ENCODE results near the gene PRICKLE3.

Gene PRICKLE3

DNA sequence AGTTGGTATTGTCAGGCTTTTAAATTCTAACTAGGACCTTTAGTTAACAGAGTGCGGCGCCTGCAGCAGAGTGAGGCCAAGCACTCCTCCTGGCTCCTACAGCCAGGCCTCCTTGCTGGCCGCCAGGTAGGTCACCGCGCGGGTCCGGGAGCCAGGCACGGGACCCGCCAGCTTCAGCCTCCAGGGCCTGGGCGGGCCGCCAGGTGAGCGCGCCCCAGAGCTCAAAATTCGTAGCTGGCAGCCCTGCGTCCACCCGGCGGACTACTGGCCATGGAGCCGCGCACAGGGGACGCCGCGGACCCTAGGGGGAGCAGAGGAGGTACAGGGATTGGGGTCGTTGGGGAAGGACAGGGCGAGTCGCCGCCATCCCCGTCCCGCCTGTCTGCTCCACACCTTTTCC lies 23.6 kb downstream of the PRICKLE3 start, which contains the start of gene MAGIX:
TSS of gene MAGIX (plus strand) at position 139 of the 400 bp plus-strand sequence. CDS start at position 271, 132 bp downstream.
- Histone ChIP-seq H3K36me3 (ENCODE audit: insufficient read depth, low read length) (no peaks in the 10 kb centered on the region), H3F3A (ENCODE audit: low read depth) (peaks cover 6% of the 10 kb centered on the region; the same call in 1 of the 2 replicates), H3K4me2 (ENCODE audit: low read depth, low read length, poor library complexity, severe bottlenecking) (peak within 1 kb of the TSS; percentile 74), H3K9me3 (ENCODE audit: insufficient read depth, low read depth, low read length) (no peaks in the 10 kb centered on the region), H3K9me2 (replicated peaks; ENCODE audit: low read depth, low read length) (no peaks in the 10 kb centered on the region), H3K9ac (ENCODE audit: low read depth, low read length, poor library complexity, severe bottlenecking) (peak within 1 kb of the TSS; percentile 79), H3K79me2 (ENCODE audit: insufficient read depth, low read length) (no peaks in the 10 kb centered on the region), H3K4me3 (ENCODE audit: low read length, poor library complexity, severe bottlenecking) (peak within 1 kb of the TSS; percentile 70), H2AFZ (ENCODE audit: low read length) (peak within 1 kb of the TSS; percentile 64; the same call in 1 of the 2 replicates), H4K20me1 (ENCODE audit: insufficient read depth, low read length, poor library complexity, severe bottlenecking) (no peaks in the 10 kb centered on the region), H3K27me3 (ENCODE audit: insufficient read depth, low read length, poor library complexity, severe bottlenecking) (no peaks in the 10 kb centered on the region), H3K4me1 (ENCODE audit: insufficient read depth, low read length, poor library complexity, severe bottlenecking) (peaks cover 18% of the 10 kb centered on the region)
- no peak for TF ChIP-seq EZH2phosphoT487 (IDR thresholded peaks at IDR 0.05; ENCODE audit: borderline replicate concordance)
- TF ChIP-seq, protein P1, sequence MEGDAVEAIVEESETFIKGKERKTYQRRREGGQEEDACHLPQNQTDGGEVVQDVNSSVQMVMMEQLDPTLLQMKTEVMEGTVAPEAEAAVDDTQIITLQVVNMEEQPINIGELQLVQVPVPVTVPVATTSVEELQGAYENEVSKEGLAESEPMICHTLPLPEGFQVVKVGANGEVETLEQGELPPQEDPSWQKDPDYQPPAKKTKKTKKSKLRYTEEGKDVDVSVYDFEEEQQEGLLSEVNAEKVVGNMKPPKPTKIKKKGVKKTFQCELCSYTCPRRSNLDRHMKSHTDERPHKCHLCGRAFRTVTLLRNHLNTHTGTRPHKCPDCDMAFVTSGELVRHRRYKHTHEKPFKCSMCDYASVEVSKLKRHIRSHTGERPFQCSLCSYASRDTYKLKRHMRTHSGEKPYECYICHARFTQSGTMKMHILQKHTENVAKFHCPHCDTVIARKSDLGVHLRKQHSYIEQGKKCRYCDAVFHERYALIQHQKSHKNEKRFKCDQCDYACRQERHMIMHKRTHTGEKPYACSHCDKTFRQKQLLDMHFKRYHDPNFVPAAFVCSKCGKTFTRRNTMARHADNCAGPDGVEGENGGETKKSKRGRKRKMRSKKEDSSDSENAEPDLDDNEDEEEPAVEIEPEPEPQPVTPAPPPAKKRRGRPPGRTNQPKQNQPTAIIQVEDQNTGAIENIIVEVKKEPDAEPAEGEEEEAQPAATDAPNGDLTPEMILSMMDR (conservative IDR thresholded peaks at IDR 0.05; ENCODE audit: low read length), result no peak

DNA sequence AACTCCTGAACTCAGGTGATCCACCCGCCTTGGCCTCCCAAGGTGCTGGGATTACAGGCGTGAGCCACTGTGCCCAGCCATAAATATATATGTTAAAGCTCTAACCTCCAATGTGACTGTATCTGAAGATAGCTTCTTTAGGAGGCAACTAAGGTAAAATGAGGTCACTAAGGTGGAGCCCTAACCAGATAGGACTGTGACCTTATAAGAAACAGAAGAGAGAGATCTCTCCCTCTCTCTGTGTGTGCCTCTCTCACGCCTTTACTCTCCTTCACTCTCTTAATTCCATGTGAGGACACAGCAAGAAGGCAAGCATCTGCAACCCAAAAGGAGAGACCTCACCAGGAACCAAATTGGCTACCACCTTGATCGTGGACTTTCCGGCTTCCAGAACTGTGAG lies 24.5 kb downstream of the PRICKLE3 start:
- H3K27me3 ChIP-seq (ENCODE audit: insufficient read depth, low read length, poor library complexity, severe bottlenecking), result no peaks in the 10 kb centered on the region
- peaks cover 2% of the 10 kb centered on the region; the same call in 1 of the 2 replicates for H3F3A ChIP-seq (ENCODE audit: low read depth)
- H3K9me3 ChIP-seq (ENCODE audit: insufficient read depth, low read depth, low read length), result no peaks in the 10 kb centered on the region
- peaks cover 17% of the 10 kb centered on the region for H3K4me1 ChIP-seq (ENCODE audit: insufficient read depth, low read length, poor library complexity, severe bottlenecking)
- H3K79me2 ChIP-seq (ENCODE audit: insufficient read depth, low read length), result no peaks in the 10 kb centered on the region
- TF ChIP-seq, protein P1 (conservative IDR thresholded peaks at IDR 0.05; ENCODE audit: low read length), result no peak
- TF ChIP-seq EZH2phosphoT487 (IDR thresholded peaks at IDR 0.05; ENCODE audit: borderline replicate concordance), result no peak
- H4K20me1 ChIP-seq (ENCODE audit: insufficient read depth, low read length, poor library complexity, severe bottlenecking), result no peaks in the 10 kb centered on the region
- no peak overlapping the region for H3K4me3 ChIP-seq (ENCODE audit: low read length, poor library complexity, severe bottlenecking)
- no peak overlapping the region for H2AFZ ChIP-seq (ENCODE audit: low read length)
- no peaks in the 10 kb centered on the region for H3K36me3 ChIP-seq (ENCODE audit: insufficient read depth, low read length)
- H3K9ac ChIP-seq (ENCODE audit: low read depth, low read length, poor library complexity, severe bottlenecking), result no peak overlapping the region
- H3K4me2 ChIP-seq (ENCODE audit: low read depth, low read length, poor library complexity, severe bottlenecking), result no peak overlapping the region
- no peaks in the 10 kb centered on the region for H3K9me2 ChIP-seq (replicated peaks; ENCODE audit: low read depth, low read length)

DNA sequence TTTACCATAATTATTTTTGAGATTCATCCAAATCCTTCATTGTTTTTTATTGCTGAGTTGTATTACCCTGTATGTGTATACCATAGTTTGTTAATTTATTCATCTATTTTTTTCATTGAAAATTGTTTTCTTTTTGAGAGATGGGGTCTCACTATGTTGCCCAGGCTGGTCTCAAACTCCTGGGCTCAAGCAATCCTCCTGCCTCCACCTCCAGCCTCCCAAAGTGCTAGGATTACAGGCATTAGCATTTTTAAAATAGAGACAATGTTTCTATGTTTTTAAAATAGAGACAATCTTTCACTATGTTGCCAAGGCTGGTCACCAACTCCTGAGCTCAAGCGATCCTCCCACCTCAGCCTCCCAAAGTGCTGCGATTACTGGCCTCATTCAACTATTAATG lies 25.3 kb downstream of the PRICKLE3 start:
- Histone ChIP-seq H3K27me3 (ENCODE audit: insufficient read depth, low read length, poor library complexity, severe bottlenecking) (no peaks in the 10 kb centered on the region), H3F3A (ENCODE audit: low read depth) (0 out of 2 replicates have a peak, but pooled peaks cover 1% of the 10 kb centered on the region), H3K9me3 (ENCODE audit: insufficient read depth, low read depth, low read length) (no peaks in the 10 kb centered on the region), H3K4me1 (ENCODE audit: insufficient read depth, low read length, poor library complexity, severe bottlenecking) (peaks cover 11% of the 10 kb centered on the region), H3K4me2 (ENCODE audit: low read depth, low read length, poor library complexity, severe bottlenecking) (no peak overlapping the region), H3K9ac (ENCODE audit: low read depth, low read length, poor library complexity, severe bottlenecking) (no peak overlapping the region), H2AFZ (ENCODE audit: low read length) (no peak overlapping the region), H3K4me3 (ENCODE audit: low read length, poor library complexity, severe bottlenecking) (no peak overlapping the region), H3K36me3 (ENCODE audit: insufficient read depth, low read length) (no peaks in the 10 kb centered on the region), H3K79me2 (ENCODE audit: insufficient read depth, low read length) (no peaks in the 10 kb centered on the region), H3K9me2 (replicated peaks; ENCODE audit: low read depth, low read length) (no peaks in the 10 kb centered on the region), H4K20me1 (ENCODE audit: insufficient read depth, low read length, poor library complexity, severe bottlenecking) (no peaks in the 10 kb centered on the region)
- TF ChIP-seq, protein P1 (conservative IDR thresholded peaks at IDR 0.05; ENCODE audit: low read length), result no peak
- TF ChIP-seq EZH2phosphoT487 (IDR thresholded peaks at IDR 0.05; ENCODE audit: borderline replicate concordance), result no peak
